HCT116 (cell line): Measurements from ENCODE around the gene CRACDL. TPM values are rescaled to one million over a fixed set of nuclear protein-coding genes. Genes with fewer than 3 reads are reported as not detected.

Experiments used
- ATAC-seq: fragments of 200-7000 bp; cut with Tn5 transposase; 2 replicates; pipeline ENCODE4 v1.9.1; 2020; ENCODE audit warnings: mild to moderate bottlenecking, moderate library complexity
- BruUV-seq: library from RNA; stranded (reverse); fragments of 400-500 nt; replicated peaks from 2 replicates; lab custom pipeline; 2021; lab: Mats Ljungman, UMichigan
- CTCF ChIA-PET: fragments of 300-600 bp; sonication (Branson Sonifier 250); formaldehyde crosslinking; loops from one replicate; lab custom pipeline; 2021; ENCODE audit warnings: antibody characterized with exemption; lab: Charles Lee
- POLR2A ChIA-PET: fragments of 300-600, 350-600 bp; sonication (Branson Sonifier 250); formaldehyde crosslinking; loops from one replicate; lab custom pipeline; 2021; ENCODE audit warnings: antibody characterized with exemption; lab: Charles Lee
- RAD21 ChIA-PET, 2 experiments: fragments of 300-600 bp; sonication (Branson Sonifier 250); formaldehyde crosslinking; loops; one replicate each; lab custom pipeline; 2023; ENCODE audit warnings: low total read pairs in 2 of 2; ENCODE audit not compliant: uncharacterized antibody in 2 of 2, unreplicated experiment in 2 of 2, low non-redundant PET in 1 of 2; lab: Charles Lee
- DNase-seq: peaks from one replicate; pipeline ENCODE4 v3.0.0-alpha.2; 2010; ENCODE audit warnings: low read depth, low spot score
- H2AFZ ChIP-seq: fragments of 200-600 bp; shearing (Covaris generic), sonication (generic); 2 replicates; pipeline ENCODE4 v1.6.1; 2017; ENCODE audit warnings: low read depth, mixed run types, mixed read lengths, antibody characterized with exemption, low read length; ENCODE audit not compliant: poor library complexity, severe bottlenecking
- H3K27ac ChIP-seq: 2 replicates; pipeline ENCODE4 v1.5.1; 2012; ENCODE audit warnings: low read depth, low read length
- H3K27me3 ChIP-seq: fragments of 200-600 bp; sonication (generic); 2 replicates; pipeline ENCODE4 v1.6.1; 2016; ENCODE audit warnings: mixed run types, low read length, mixed read lengths; ENCODE audit not compliant: insufficient read depth
- H3K36me3 ChIP-seq, 2 experiments: fragments of 200-500 bp in 1 of 2; fragments of 200-600 bp in 1 of 2; sonication (Bioruptor generic) in 1 of 2; sonication (generic) in 1 of 2; 2 replicates each; pipeline versions ENCODE4 v1.5.1 to v1.6.1; 2014 to 2016; ENCODE audit warnings: low read length in 2 of 2, inconsistent platforms in 1 of 2, mixed read lengths in 1 of 2, mixed run types in 1 of 2; ENCODE audit not compliant: insufficient read depth in 2 of 2, control insufficient read depth in 1 of 2
- H3K4me1 ChIP-seq, 2 experiments: fragments of 200-600 bp in 1 of 2; sonication (generic) in 1 of 2; 2 replicates each; pipeline versions ENCODE4 v1.5.1 to v1.6.1; 2012 to 2017; ENCODE audit warnings: low read length in 2 of 2, inconsistent platforms in 1 of 2, mild to moderate bottlenecking in 1 of 2, mixed read lengths in 1 of 2, mixed run types in 1 of 2, moderate library complexity in 1 of 2; ENCODE audit not compliant: insufficient read depth in 2 of 2, control insufficient read depth in 1 of 2
- H3K4me2 ChIP-seq: fragments of 200-600 bp; sonication (generic); 2 replicates; pipeline ENCODE4 v1.6.1; 2017; ENCODE audit warnings: mixed run types, low read length, mixed read lengths
- H3K4me3 ChIP-seq, 2 experiments: fragments of 200-600 bp in 1 of 2; sonication (generic) in 1 of 2; replicated peaks in 1 of 2; 2 replicates each; pipeline ENCODE4 v1.5.1; 2011 to 2016; ENCODE audit warnings: low read length in 2 of 2, control low read depth in 1 of 2, low read depth in 1 of 2, mild to moderate bottlenecking in 1 of 2, mixed read lengths in 1 of 2, mixed run types in 1 of 2
- H3K79me2 ChIP-seq: fragments of 200-600 bp; sonication (generic); 2 replicates; pipeline ENCODE4 v1.6.1; 2017; ENCODE audit warnings: mild to moderate bottlenecking, mixed run types, low read length, moderate library complexity, mixed read lengths; ENCODE audit not compliant: insufficient read depth
- H3K9ac ChIP-seq: fragments of 200-600 bp; sonication (generic); 2 replicates; pipeline ENCODE4 v1.6.1; 2016; ENCODE audit warnings: low read length, mixed read lengths
- H3K9me2 ChIP-seq: fragments of 200-600 bp; sonication (generic), shearing (Covaris generic); 2 replicates; pipeline ENCODE4 v1.6.1; 2017; ENCODE audit warnings: mixed run types, mild to moderate bottlenecking, moderate library complexity; ENCODE audit not compliant: insufficient read depth
- H3K9me3 ChIP-seq, 2 experiments: fragments of 200-500 bp in 1 of 2; fragments of 200-600 bp in 1 of 2; sonication (Bioruptor generic) in 1 of 2; sonication (generic) in 1 of 2; 2 replicates each; pipeline ENCODE4 v1.6.1; 2014 to 2017; ENCODE audit warnings: low read length in 2 of 2, mixed read lengths in 2 of 2, inconsistent platforms in 1 of 2, low read depth in 1 of 2, mild to moderate bottlenecking in 1 of 2, mixed run types in 1 of 2, moderate library complexity in 1 of 2; ENCODE audit not compliant: control insufficient read depth in 1 of 2, insufficient read depth in 1 of 2
- H4K20me1 ChIP-seq: fragments of 200-600 bp; sonication (generic), shearing (Covaris generic); 2 replicates; pipeline ENCODE4 v1.6.1; 2017; ENCODE audit warnings: mixed run types, mild to moderate bottlenecking, moderate library complexity; ENCODE audit not compliant: insufficient read depth
- ATF3 ChIP-seq: IDR thresholded peaks from 2 replicates; pipeline ENCODE4 v1.6.1; 2012
- CTCF ChIP-seq, 3 experiments: fragments of 200-600 bp in 1 of 3; sonication (generic) in 1 of 3; IDR thresholded peaks in 2 of 3; conservative IDR thresholded peaks in 1 of 3; 2 replicates each; pipeline ENCODE4 v1.5.1; 2012 to 2017; ENCODE audit warnings: low read depth in 2 of 3, low read length in 2 of 3, antibody characterized with exemption in 1 of 3, borderline replicate concordance in 1 of 3, control low read depth in 1 of 3, mild to moderate bottlenecking in 1 of 3, mixed read lengths in 1 of 3, mixed run types in 1 of 3, moderate library complexity in 1 of 3; ENCODE audit not compliant: insufficient read depth in 1 of 3
- ELF1 ChIP-seq: IDR thresholded peaks from 2 replicates; pipeline ENCODE4 v1.6.1; 2012; ENCODE audit warnings: low read depth, borderline replicate concordance
- EZH2 ChIP-seq: fragments of 200-600 bp; sonication (generic); IDR thresholded peaks from 2 replicates; pipeline ENCODE4 v1.6.1; 2017; ENCODE audit warnings: antibody characterized with exemption, mixed run types
- EZH2phosphoT487 ChIP-seq: fragments of 200-600 bp; IDR thresholded peaks from 2 replicates; pipeline ENCODE4 v1.6.1; 2018; ENCODE audit warnings: antibody characterized with exemption, borderline replicate concordance
- FOSL1 ChIP-seq: IDR thresholded peaks from 2 replicates; pipeline ENCODE4 v1.6.1; 2012; ENCODE audit warnings: low read depth
- POLR2A ChIP-seq: IDR thresholded peaks from 2 replicates; pipeline ENCODE4 v1.7.0; 2011; ENCODE audit warnings: borderline replicate concordance; ENCODE audit not compliant: insufficient read depth, insufficient read length; ENCODE audit errors: extremely low read depth
- POLR2AphosphoS5 ChIP-seq: IDR thresholded peaks from 2 replicates; pipeline ENCODE4 v1.6.1; 2011; ENCODE audit warnings: mild to moderate bottlenecking, low read depth, low read length, moderate library complexity
- RAD21 ChIP-seq: IDR thresholded peaks from 2 replicates; pipeline ENCODE4 v1.6.1; 2012; ENCODE audit warnings: low read depth, mild to moderate bottlenecking
- ZBTB33 ChIP-seq: IDR thresholded peaks from 2 replicates; pipeline ENCODE4 v1.6.1; 2011; ENCODE audit warnings: mild to moderate bottlenecking, low read length, moderate library complexity; ENCODE audit not compliant: insufficient replicate concordance; ENCODE audit errors: extremely low read depth
- ZNF274 ChIP-seq: fragments of 200-500 bp; sonication (Bioruptor generic); IDR thresholded peaks from 2 replicates; pipeline ENCODE4 v1.6.1; 2014; ENCODE audit warnings: mild to moderate bottlenecking, low read depth, low read length, inconsistent platforms
- intact Hi-C: fragments of 100-400 bp; cut with micrococcal nuclease; formaldehyde crosslinking; loops from 2 replicates; pipeline ENCODE4 v1.10.0; 2022
- total RNA-seq: library from RNA; stranded (reverse); gene quantifications from one replicate; pipeline ENCODE4 v1.2.1, GENCODE V29; 2021; ENCODE audit not compliant: unreplicated experiment

The CRACDL gene
- total RNA-seq, 1 experiment from 2014 or later: 1.1 TPM

GRCh38 chr2:98800330-98801064 is 135.5 kb downstream of the CRACDL start:
- no peaks in the 10 kb centered on the region for H3K36me3 ChIP-seq
- no peak overlapping the region for H3K4me2 ChIP-seq
- DNase-seq (no peak), ATAC-seq (no peak)
- H3K27me3 ChIP-seq: no peaks in the 10 kb centered on the region
- no peaks in the 10 kb centered on the region for H3K79me2 ChIP-seq
- H3K9ac ChIP-seq: no peak overlapping the region
- no peaks in the 10 kb centered on the region for H3K9me3 ChIP-seq
- RAD21 ChIA-PET: no interaction called here
- no TSS peak for BruUV-seq
- intact Hi-C loops: no loop called here
- TF ChIP-seq ZNF274 (no peak), CTCF (IDR thresholded peaks at IDR 0.05 in 2 of 3, conservative IDR thresholded peaks at IDR 0.05 in 1 of 3; ENCODE audit: borderline replicate concordance in 1 of 3, insufficient read depth in 1 of 3, low read depth in 2 of 3, low read length in 2 of 3) (no peak), FOSL1 (no peak), RAD21 (no peak), ATF3 (no peak), EZH2 (no peak), ELF1 (no peak), EZH2phosphoT487 (no peak), POLR2AphosphoS5 (no peak), POLR2A (no peak), ZBTB33 (no peak)
- CTCF ChIA-PET: no interaction called here
- no peak overlapping the region for H3K4me3 ChIP-seq
- H3K27ac ChIP-seq: no peak overlapping the region
- H3K9me2 ChIP-seq: no peaks in the 10 kb centered on the region
- H3K4me1 ChIP-seq: no peaks in the 10 kb centered on the region
- no peaks in the 10 kb centered on the region for H4K20me1 ChIP-seq
- H2AFZ ChIP-seq: no peak overlapping the region
- POLR2A ChIA-PET: no interaction called here
